Loucy (cell line): Measurements from ENCODE around the gene ADGRL3.

Source experiments
- CTCF ChIP-seq: fragments of 200-600 bp; sonication (generic); conservative IDR thresholded peaks from 2 replicates; pipeline ENCODE4 v1.5.1; 2014; ENCODE audit warnings: mild to moderate bottlenecking, antibody characterized with exemption, low read length
- EZH2phosphoT487 ChIP-seq: fragments of 200-600 bp; IDR thresholded peaks from 2 replicates; pipeline ENCODE4 v1.6.1; 2018; ENCODE audit warnings: antibody characterized with exemption, mild to moderate bottlenecking, moderate library complexity, borderline replicate concordance

GRCh38 chr4:62087706-62088105, 887.6 kb downstream of the ADGRL3 start:
- TF ChIP-seq CTCF (no peak), EZH2phosphoT487 (no peak)
